GM12878 (cell line): ENCODE results near the gene PRKAR2B. TPM values are rescaled to one million over a fixed set of nuclear protein-coding genes. Genes with fewer than 3 reads are reported as not detected.
A peak's percentile ranks its signal among the peaks of the same experiment; 100 is the strongest.

ENCODE experiments used
- ATAC-seq: fragments of 200-7000 bp; cut with Tn5 transposase; 3 replicates; pipeline ENCODE4 v1.9.1; 2020; ENCODE audit warnings: mild to moderate bottlenecking, moderate library complexity
- BruUV-seq: library from RNA; stranded (reverse); fragments of 400-500 nt; replicated peaks from 2 replicates; lab custom pipeline; 2021; lab: Mats Ljungman, UMichigan
- CTCF ChIA-PET: fragments of 300-600 bp; sonication (Branson Sonifier 250); formaldehyde crosslinking; extraction: SDS; loops from one replicate; lab custom pipeline; 2021; ENCODE audit warnings: inconsistent platforms; lab: Yijun Ruan, JAX
- POLR2A ChIA-PET: fragments of 350-600 bp; formaldehyde crosslinking; extraction: SDS; loops from one replicate; lab custom pipeline; 2021; ENCODE audit warnings: inconsistent platforms; lab: Charles Lee
- RAD21 ChIA-PET: fragments of 300-600 bp; sonication (Branson Sonifier 250); formaldehyde crosslinking; loops from one replicate; lab custom pipeline; 2023; ENCODE audit warnings: antibody characterized with exemption; ENCODE audit not compliant: unreplicated experiment; lab: Charles Lee
- SMC1A ChIA-PET: fragments of 300-600 bp; sonication (Branson Sonifier 250); formaldehyde crosslinking; loops from one replicate; lab custom pipeline; 2023; ENCODE audit not compliant: unreplicated experiment, uncharacterized antibody; lab: Charles Lee
- DNase-seq: peaks from one replicate; pipeline ENCODE4 v3.0.0-alpha.2; 2011; ENCODE audit warnings: low read depth, low spot score
- FAIRE-seq: peaks from 3 replicates; lab custom pipeline; 2011; peaks lifted over from hg19 to GRCh38; lab: Jason Lieb, UNC
- H2AFZ ChIP-seq: 2 replicates; pipeline ENCODE4 v1.6.0; 2011; ENCODE audit warnings: low read depth, low read length, control low read depth; ENCODE audit not compliant: control insufficient read depth
- H3K27ac ChIP-seq: 2 replicates; pipeline ENCODE4 v1.5.1; 2011; ENCODE audit warnings: control low read depth; ENCODE audit not compliant: control insufficient read depth, insufficient read depth
- H3K27me3 ChIP-seq, 2 experiments: replicated peaks in 1 of 2; 2 replicates each; pipeline versions ENCODE4 v1.6.0 to v1.6.1; 2011; ENCODE audit warnings: low read length in 1 of 2; ENCODE audit not compliant: control insufficient read depth in 2 of 2, insufficient read depth in 2 of 2
- H3K36me3 ChIP-seq, 2 experiments: 2 replicates each; pipeline ENCODE4 v1.5.1; 2011; ENCODE audit warnings: low read length in 1 of 2; ENCODE audit not compliant: control insufficient read depth in 2 of 2, insufficient read depth in 2 of 2
- H3K4me1 ChIP-seq: 2 replicates; pipeline ENCODE4 v1.6.1; 2011; ENCODE audit warnings: mild to moderate bottlenecking, low read length, moderate library complexity, mixed read lengths; ENCODE audit not compliant: control insufficient read depth, insufficient read depth
- H3K4me2 ChIP-seq: 2 replicates; pipeline ENCODE4 v1.6.0; 2011; ENCODE audit warnings: control low read depth; ENCODE audit not compliant: control insufficient read depth, insufficient read depth
- H3K4me3 ChIP-seq: fragments of 200-600 bp; sonication (generic); 2 replicates; pipeline ENCODE4 v1.5.1; 2016
- H3K79me2 ChIP-seq: 2 replicates; pipeline ENCODE4 v1.6.0; 2011; ENCODE audit warnings: low read length; ENCODE audit not compliant: control insufficient read depth, insufficient read depth
- H3K9ac ChIP-seq: 2 replicates; pipeline ENCODE4 v1.8.0; 2011; ENCODE audit warnings: low read length, control low read depth, mixed read lengths; ENCODE audit not compliant: control insufficient read depth, insufficient read depth
- H3K9me3 ChIP-seq: replicated peaks from 3 replicates; pipeline ENCODE4 v1.5.1; 2011; ENCODE audit warnings: mild to moderate bottlenecking, low read length; ENCODE audit not compliant: control insufficient read depth, insufficient read depth
- H4K20me1 ChIP-seq: 2 replicates; pipeline ENCODE4 v1.6.0; 2011; ENCODE audit not compliant: control insufficient read depth, insufficient read depth
- BMI1 ChIP-seq: fragments of 450-650 bp; IDR thresholded peaks from 2 replicates; pipeline ENCODE4 v1.6.1; 2016; ENCODE audit warnings: mild to moderate bottlenecking, moderate library complexity, borderline replicate concordance
- CHD4 ChIP-seq: fragments of 200-600 bp; sonication (generic); IDR thresholded peaks from 2 replicates; pipeline ENCODE4 v1.6.1; 2016; ENCODE audit warnings: mild to moderate bottlenecking
- E4F1 ChIP-seq: fragments of 450-650 bp; IDR thresholded peaks from 2 replicates; pipeline ENCODE4 v1.6.1; 2018; ENCODE audit warnings: borderline replicate concordance, mild to moderate bottlenecking; ENCODE audit not compliant: partially characterized antibody
- KAT2A ChIP-seq: conservative IDR thresholded peaks from 2 replicates; pipeline ENCODE4 v1.6.1; 2011; ENCODE audit warnings: low read depth, low read length; ENCODE audit not compliant: control insufficient read depth
- PKNOX1 ChIP-seq: fragments of 450-650 bp; IDR thresholded peaks from 2 replicates; pipeline ENCODE4 v1.6.1; 2016; ENCODE audit warnings: mild to moderate bottlenecking
- PRDM15 ChIP-seq: fragments of 450-650 bp; formaldehyde crosslinking; IDR thresholded peaks from 2 replicates; pipeline ENCODE4 v1.4.0; 2020; ENCODE audit warnings: mild to moderate bottlenecking, moderate library complexity
- RBBP5 ChIP-seq: fragments of 200-600 bp; sonication (generic); conservative IDR thresholded peaks from 2 replicates; pipeline ENCODE4 v1.6.1; 2016
- TBL1XR1 ChIP-seq: IDR thresholded peaks from 2 replicates; pipeline ENCODE4 v1.6.1; 2012; ENCODE audit warnings: low read depth, low read length, improper control_type of control experiment
- ZBTB4 ChIP-seq: fragments of 450-650 bp; formaldehyde crosslinking; IDR thresholded peaks from 2 replicates; pipeline ENCODE4 v1.4.0; 2022; ENCODE audit warnings: mild to moderate bottlenecking, moderate library complexity
- WGBS: methylation state at CpG from one replicate; pipeline ENCODE4 v1.1.6; 2016; ENCODE audit warnings: low lambda C conversion rate; ENCODE audit not compliant: insufficient replicate concordance, insufficient coverage; ENCODE audit errors: missing lambda C conversion rate; 5-methylcytosine and 5-hydroxymethylcytosine counted together
- in situ Hi-C: fragments of 300-500 bp; cut with MboI; formaldehyde crosslinking; loops from 9 replicates; pipeline ENCODE4 v1.14.3; 2018; ENCODE audit warnings: mixed read lengths
- intact Hi-C: fragments of 100-400 bp; cut with micrococcal nuclease; formaldehyde crosslinking; loops from one replicate; pipeline ENCODE4 v1.14.2; 2022; ENCODE audit not compliant: unreplicated experiment
- polyA plus RNA-seq, 11 experiments: library from polyadenylated mRNA; depleted of rRNA in 4 of 11; unstranded in 6 of 11; stranded (reverse) in 5 of 11; fragments of >200 nt; fragmentation: Nextera tagmentation in 4 of 11; fragmentation: Illumina TruSeq in 1 of 11; extraction: Ambion mirVana in 4 of 11; extraction: Trizol in 1 of 11; gene quantifications; 1 replicate in 1 of 11; 2 replicates in 10 of 11; pipeline versions ENCODE4 v1.2.1 to v1.2.3, GENCODE V29; 2011 to 2016; ENCODE audit warnings: inconsistent platforms in 2 of 11, missing spikeins in 2 of 11, low read depth in 1 of 11
- total RNA-seq, 4 experiments: library from RNA; depleted of rRNA in 3 of 4; stranded (reverse); fragments of >200 nt in 3 of 4; fragmentation: Illumina TruSeq in 1 of 4; extraction: Trizol in 1 of 4; gene quantifications; 2 replicates each; pipeline versions ENCODE4 v1.2.1 to v1.2.3, GENCODE V29; 2013 to 2021

The PRKAR2B gene
- total and polyA plus RNA-seq, 10 of the 15 experiments (the other 5 are each of a cell fraction or from before 2014, with no cell fraction given), result 0.01 to 0.18 (median 0.04) TPM; not detected in 4

- H2AFZ ChIP-seq, result peak overlapping the region; percentile 72
- H4K20me1 ChIP-seq, result no peaks in the 10 kb centered on the region
- no peaks in the 10 kb centered on the region for H3K9me3 ChIP-seq
- no peaks in the 10 kb centered on the region for H3K27me3 ChIP-seq
- intact Hi-C loops, result no loop called here
- peak; percentile 83 for DNase-seq
- ChIA-PET RAD21 (interaction anchor here (0.6 to 2.4 kb wide), 18 partner anchors 9 to 1476 kb away, joined by 3 to 11 read pairs (median 3); partner anchors contain the start of gene CBLL1), SMC1A (interaction anchor here (0.7 to 6.8 kb wide), 14 partner anchors 8 to 721 kb away, joined by 3 to 51 read pairs (median 4); no protein-coding TSS in a partner anchor), POLR2A (interaction anchor here (0.5 to 3.0 kb wide), 12 partner anchors 8 to 966 kb away, joined by 3 to 20 read pairs (median 3); partner anchors contain the start of gene CBLL1), CTCF (interaction anchor here (0.7 to 3.5 kb wide), 13 partner anchors 20 to 618 kb away, joined by 3 to 16 read pairs (median 4); no protein-coding TSS in a partner anchor)
- H3K9ac ChIP-seq, result peak overlapping the region; percentile 85
- ATAC-seq, result peak; percentile 67
- in situ Hi-C loops, result no loop called here
- H3K4me1 ChIP-seq, result peaks cover 23% of the 10 kb centered on the region
- peaks cover 30% of the 10 kb centered on the region for H3K79me2 ChIP-seq
- no TSS peak for BruUV-seq
- FAIRE-seq, result peak; percentile 62
- H3K27ac ChIP-seq, result peak overlapping the region; percentile 90
- under 1% methylated on average over 33 of the region's 73 CpGs for WGBS
- no peaks in the 10 kb centered on the region for H3K36me3 ChIP-seq
- peak overlapping the region; percentile 86 for H3K4me3 ChIP-seq
- H3K4me2 ChIP-seq, result peak overlapping the region; percentile 91
- TF ChIP-seq ZBTB4 (CRISPR knock-in tag), result no peak
- no peak for TF ChIP-seq BMI1
- no peak for TF ChIP-seq E4F1
- TF ChIP-seq CHD4, result no peak
- TF ChIP-seq KAT2A, result no peak
- no peak for TF ChIP-seq PKNOX1
- no peak for TF ChIP-seq RBBP5
- no peak; the same call in 1 of the 2 replicates for TF ChIP-seq PRDM15 (CRISPR knock-in tag)
- peak; percentile 80 for TF ChIP-seq TBL1XR1
Measured at GRCh38 chr7:107169120-107170050, 124.9 kb downstream of the PRKAR2B start.
